GM10248 (cell line): ENCODE measurements around the gene POLQ.

Source experiments
- CTCF ChIA-PET: fragments of 300-600 bp; sonication (Branson Sonifier 250); formaldehyde crosslinking; extraction: SDS; loops from one replicate; lab custom pipeline; 2021; ENCODE audit warnings: antibody characterized with exemption; lab: Yijun Ruan, JAX
- POLR2A ChIA-PET: fragments of 350-650 bp; sonication (Branson Sonifier 250); formaldehyde crosslinking; extraction: SDS; loops from one replicate; lab custom pipeline; 2020; ENCODE audit warnings: antibody characterized with exemption; lab: Yijun Ruan, JAX
- DNase-seq: peaks from one replicate; pipeline ENCODE4 v3.0.0; 2012; ENCODE audit errors: extremely low spot score
- TF ChIP-seq, protein P1 (sequence below): IDR thresholded peaks from 2 replicates; pipeline ENCODE4 v1.5.1; 2012; ENCODE audit warnings: mild to moderate bottlenecking, low read depth; ENCODE audit errors: extremely low read depth, missing control alignments, control extremely low read depth

Gene POLQ

DNA sequence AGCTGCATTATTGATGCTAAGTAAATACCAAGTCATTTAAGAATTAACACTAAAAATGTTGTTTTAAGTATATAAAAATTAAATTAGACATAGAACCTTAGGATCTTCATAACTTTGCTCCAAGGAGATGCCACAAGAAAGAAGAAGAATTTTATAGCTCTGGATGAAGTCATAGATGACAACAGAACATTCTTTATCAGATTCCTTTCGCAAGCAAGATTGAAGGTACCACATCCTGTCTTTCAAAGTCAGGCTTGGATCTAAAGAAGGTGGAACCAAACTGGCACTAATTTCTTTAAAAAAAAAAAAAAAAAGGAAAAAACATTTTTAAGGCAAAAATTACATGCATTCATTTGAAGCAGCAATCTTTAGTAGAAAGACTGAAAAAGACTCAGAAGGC lies 62.5 kb downstream of the POLQ start:
- ChIA-PET POLR2A (no interaction called here), CTCF (interaction anchor here (1.0 to 1.3 kb wide), 2 partner anchors 9 to 15 kb away, joined by 3 to 4 read pairs; no protein-coding TSS in a partner anchor)
- no peak for DNase-seq
- TF ChIP-seq, protein P1, sequence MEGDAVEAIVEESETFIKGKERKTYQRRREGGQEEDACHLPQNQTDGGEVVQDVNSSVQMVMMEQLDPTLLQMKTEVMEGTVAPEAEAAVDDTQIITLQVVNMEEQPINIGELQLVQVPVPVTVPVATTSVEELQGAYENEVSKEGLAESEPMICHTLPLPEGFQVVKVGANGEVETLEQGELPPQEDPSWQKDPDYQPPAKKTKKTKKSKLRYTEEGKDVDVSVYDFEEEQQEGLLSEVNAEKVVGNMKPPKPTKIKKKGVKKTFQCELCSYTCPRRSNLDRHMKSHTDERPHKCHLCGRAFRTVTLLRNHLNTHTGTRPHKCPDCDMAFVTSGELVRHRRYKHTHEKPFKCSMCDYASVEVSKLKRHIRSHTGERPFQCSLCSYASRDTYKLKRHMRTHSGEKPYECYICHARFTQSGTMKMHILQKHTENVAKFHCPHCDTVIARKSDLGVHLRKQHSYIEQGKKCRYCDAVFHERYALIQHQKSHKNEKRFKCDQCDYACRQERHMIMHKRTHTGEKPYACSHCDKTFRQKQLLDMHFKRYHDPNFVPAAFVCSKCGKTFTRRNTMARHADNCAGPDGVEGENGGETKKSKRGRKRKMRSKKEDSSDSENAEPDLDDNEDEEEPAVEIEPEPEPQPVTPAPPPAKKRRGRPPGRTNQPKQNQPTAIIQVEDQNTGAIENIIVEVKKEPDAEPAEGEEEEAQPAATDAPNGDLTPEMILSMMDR: no peak

DNA sequence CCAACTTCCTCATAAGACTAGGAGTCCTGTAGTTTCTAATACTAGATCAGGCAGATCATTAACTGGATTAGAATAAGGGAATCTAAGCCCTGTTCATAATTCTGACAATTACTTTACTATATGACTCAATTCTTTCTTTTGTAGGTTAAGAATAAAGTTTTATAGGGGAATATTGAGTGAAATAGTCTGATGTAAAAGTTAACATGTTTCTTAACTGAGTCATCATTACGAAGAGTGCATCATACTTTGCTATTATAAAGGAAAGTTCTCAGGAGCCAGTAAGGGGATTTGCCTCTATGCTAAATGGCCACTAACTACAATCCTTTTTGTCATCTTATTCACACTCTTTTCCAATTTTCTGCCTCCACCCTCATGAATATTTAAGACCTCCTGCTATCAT lies 63.1 kb downstream of the POLQ start:
- ChIA-PET POLR2A (no interaction called here), CTCF (interaction anchor here (1.0 kb wide), 1 partner anchor 15 kb away, joined by 3 read pairs; no protein-coding TSS in a partner anchor)
- TF ChIP-seq, protein P1: no peak
- DNase-seq: no peak

DNA sequence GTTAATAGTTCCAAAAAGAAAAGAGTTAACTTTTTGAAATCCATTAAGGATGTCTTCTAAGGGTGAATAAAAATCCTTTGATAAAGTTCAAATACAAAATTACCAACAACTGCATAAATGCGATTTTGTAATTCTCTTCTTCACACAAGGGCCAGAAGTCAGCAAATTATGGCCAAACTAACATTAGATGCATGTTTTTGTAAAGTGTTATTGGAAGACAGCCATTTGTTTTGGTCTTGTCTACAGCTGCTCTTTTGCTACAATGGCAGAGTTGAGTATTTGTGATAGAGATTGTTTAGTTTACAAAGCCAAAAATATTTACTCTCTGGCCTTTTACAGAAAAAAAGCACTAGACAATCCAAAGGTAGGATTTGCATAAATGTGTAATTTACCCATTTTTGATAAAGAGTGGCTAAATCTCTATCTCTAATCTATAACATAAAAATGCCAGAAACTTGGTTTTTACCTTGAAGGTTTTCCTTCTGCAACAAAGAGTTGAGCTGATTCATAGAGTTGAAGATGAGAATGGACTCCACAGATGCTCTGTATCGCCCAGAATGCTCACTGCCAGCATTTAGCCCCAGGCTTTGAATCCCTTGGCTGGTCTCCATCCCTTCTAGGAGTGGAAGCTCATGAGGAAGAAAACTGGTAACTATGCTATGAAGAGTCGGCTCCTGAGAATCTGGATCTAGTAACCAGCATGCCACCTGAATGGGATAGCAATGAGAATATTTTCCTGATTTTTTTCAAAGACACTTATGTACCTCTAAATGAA lies 64.5 kb downstream of the POLQ start:
- ChIA-PET POLR2A (no interaction called here), CTCF (interaction anchor here (0.9 to 1.6 kb wide), 2 partner anchors 17 to 21 kb away, joined by 3 read pairs; no protein-coding TSS in a partner anchor)
- DNase-seq: no peak
- TF ChIP-seq, protein P1: no peak

- DNase-seq: no peak
- TF ChIP-seq, protein P1: no peak
- CTCF ChIA-PET: no interaction called here
- POLR2A ChIA-PET: no interaction called here
Observed at GRCh38 chr3:121477589-121477988, 68.2 kb downstream of the POLQ start.

- TF ChIP-seq, protein P1: no peak
Observed at GRCh38 chr3:121473001-121473400, 72.8 kb downstream of the POLQ start.

GRCh38 chr3:121467085-121467484 lies 78.7 kb downstream of the POLQ start:
- ChIA-PET POLR2A (no interaction called here), CTCF (interaction anchor here (1.7 to 2.5 kb wide), 2 partner anchors 8 to 35 kb away, joined by 3 to 9 read pairs; no protein-coding TSS in a partner anchor)
- TF ChIP-seq, protein P1: no peak
- no peak for DNase-seq

More at GRCh38 chr3:121473001-121473400, 72.8 kb downstream of the POLQ start:
- ChIA-PET CTCF (interaction anchor here (0.9 to 1.7 kb wide), 3 partner anchors 11 to 32 kb away, joined by 3 to 4 read pairs (median 3); no protein-coding TSS in a partner anchor), POLR2A (no interaction called here)
- no peak for DNase-seq
